Measurements from ENCODE around the gene TUBGCP3.

Gene TUBGCP3

GRCh38 chr13:112588490-112589297 is 741 bp upstream of the TUBGCP3 start:
- no peak for DNase-seq (ENCODE audit: low read depth in 2 of 2)
- no peak for TF ChIP-seq CTCF (IDR thresholded peaks at IDR 0.05; ENCODE audit: low read depth, low read length)
- peak overlapping the region; percentile 98 to 100 for H3K4me3 ChIP-seq (replicated peaks in 1 of 2; ENCODE audit: low read depth in 2 of 2, low read length in 2 of 2)

GRCh38 chr13:112587212-112587763 is 665 bp downstream of the TUBGCP3 start:
- DNase-seq (ENCODE audit: low read depth in 2 of 2) = peak; percentile 81 to 88
- no peak for TF ChIP-seq CTCF (IDR thresholded peaks at IDR 0.05; ENCODE audit: low read depth, low read length)
- peak overlapping the region; percentile 98 to 100 for H3K4me3 ChIP-seq (replicated peaks in 1 of 2; ENCODE audit: low read depth in 2 of 2, low read length in 2 of 2)

- H3K4me3 ChIP-seq (replicated peaks in 1 of 2; ENCODE audit: low read depth in 2 of 2, low read length in 2 of 2) = peak overlapping the region; percentile 98 to 100
- DNase-seq (ENCODE audit: low read depth in 2 of 2) = no peak
- TF ChIP-seq CTCF (IDR thresholded peaks at IDR 0.05; ENCODE audit: low read depth, low read length) = no peak
Observed at GRCh38 chr13:112586334-112586960, 1.5 kb downstream of the TUBGCP3 start.

GRCh38 chr13:112583592-112584277 is 4.2 kb downstream of the TUBGCP3 start:
- no peak for DNase-seq (ENCODE audit: low read depth in 2 of 2)
- no peak for TF ChIP-seq CTCF (IDR thresholded peaks at IDR 0.05; ENCODE audit: low read depth, low read length)
- no peak overlapping the region for H3K4me3 ChIP-seq (replicated peaks in 1 of 2; ENCODE audit: low read depth in 2 of 2, low read length in 2 of 2)

- no peak for DNase-seq (ENCODE audit: low read depth in 2 of 2)
- H3K4me3 ChIP-seq (replicated peaks in 1 of 2; ENCODE audit: low read depth in 2 of 2, low read length in 2 of 2) = no peak overlapping the region
- no peak for TF ChIP-seq CTCF (IDR thresholded peaks at IDR 0.05; ENCODE audit: low read depth, low read length)
Observed at GRCh38 chr13:112582263-112582662, 5.7 kb downstream of the TUBGCP3 start.

GRCh38 chr13:112580912-112581311 is 7.0 kb downstream of the TUBGCP3 start:
- H3K4me3 ChIP-seq (replicated peaks in 1 of 2; ENCODE audit: low read depth in 2 of 2, low read length in 2 of 2) = no peak overlapping the region
- TF ChIP-seq CTCF (IDR thresholded peaks at IDR 0.05; ENCODE audit: low read depth, low read length) = no peak
- no peak for DNase-seq (ENCODE audit: low read depth in 2 of 2)

Measured in cardiac fibroblast (primary cell).